ENCODE results near the gene TAS2R41. TPM values are rescaled to one million over a fixed set of nuclear protein-coding genes. Genes with fewer than 3 reads are reported as not detected.

TAS2R41 gene
- total RNA-seq, 1 donor from 2014 or later = not detected

DNA sequence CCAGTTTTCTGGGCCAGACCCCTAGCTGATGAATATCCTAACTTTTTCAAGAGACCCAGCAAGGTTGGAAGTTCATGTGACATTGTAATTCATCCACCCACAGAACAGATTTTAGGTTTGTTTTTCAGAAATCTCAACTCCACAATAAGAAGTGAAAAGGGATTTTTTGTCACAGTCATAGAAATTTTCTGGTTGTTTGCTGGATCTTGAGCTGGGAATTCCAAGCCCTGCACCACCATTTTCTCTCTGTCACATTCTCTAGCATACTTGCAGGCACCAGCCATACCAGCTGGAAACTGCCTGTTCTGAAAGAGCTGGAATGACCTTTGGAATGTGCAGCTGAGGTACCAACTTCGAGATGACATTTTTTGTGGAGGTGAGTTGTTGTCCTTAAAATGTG is 25.9 kb upstream of the TAS2R41 start:
- Histone ChIP-seq H3K4me3 (no peak overlapping the region), H3K27me3 (no peaks in the 10 kb centered on the region), H3K9me3 (no peaks in the 10 kb centered on the region), H3K27ac (no peak overlapping the region), H3K36me3 (no peaks in the 10 kb centered on the region), H3K4me1 (no peaks in the 10 kb centered on the region)
- TF ChIP-seq, protein P1, sequence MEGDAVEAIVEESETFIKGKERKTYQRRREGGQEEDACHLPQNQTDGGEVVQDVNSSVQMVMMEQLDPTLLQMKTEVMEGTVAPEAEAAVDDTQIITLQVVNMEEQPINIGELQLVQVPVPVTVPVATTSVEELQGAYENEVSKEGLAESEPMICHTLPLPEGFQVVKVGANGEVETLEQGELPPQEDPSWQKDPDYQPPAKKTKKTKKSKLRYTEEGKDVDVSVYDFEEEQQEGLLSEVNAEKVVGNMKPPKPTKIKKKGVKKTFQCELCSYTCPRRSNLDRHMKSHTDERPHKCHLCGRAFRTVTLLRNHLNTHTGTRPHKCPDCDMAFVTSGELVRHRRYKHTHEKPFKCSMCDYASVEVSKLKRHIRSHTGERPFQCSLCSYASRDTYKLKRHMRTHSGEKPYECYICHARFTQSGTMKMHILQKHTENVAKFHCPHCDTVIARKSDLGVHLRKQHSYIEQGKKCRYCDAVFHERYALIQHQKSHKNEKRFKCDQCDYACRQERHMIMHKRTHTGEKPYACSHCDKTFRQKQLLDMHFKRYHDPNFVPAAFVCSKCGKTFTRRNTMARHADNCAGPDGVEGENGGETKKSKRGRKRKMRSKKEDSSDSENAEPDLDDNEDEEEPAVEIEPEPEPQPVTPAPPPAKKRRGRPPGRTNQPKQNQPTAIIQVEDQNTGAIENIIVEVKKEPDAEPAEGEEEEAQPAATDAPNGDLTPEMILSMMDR (IDR thresholded peaks at IDR 0.05) = no peak
- DNase-seq (ENCODE audit: low spot score in 2 of 2) = no peak
- intact Hi-C loops (cut with DNase I) = no loop called here

DNA sequence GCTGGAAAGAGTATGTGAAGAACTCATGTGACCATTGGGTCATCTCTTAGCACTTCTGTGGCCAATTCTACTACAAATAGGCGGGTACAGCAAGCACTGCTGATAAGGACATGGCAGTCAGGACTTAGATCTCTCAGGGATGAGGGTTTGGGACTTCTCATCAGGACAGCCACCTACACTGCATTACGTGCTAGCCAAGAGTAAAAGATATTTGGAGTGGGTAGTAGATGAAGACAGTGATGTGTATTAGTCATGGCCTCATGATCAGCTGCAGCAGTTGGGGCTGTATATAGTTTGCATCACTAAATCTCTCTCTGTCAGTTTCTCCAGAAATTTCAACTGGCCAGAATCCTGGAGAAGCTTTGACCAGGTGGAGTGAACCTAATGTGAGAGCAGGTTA is 25.2 kb upstream of the TAS2R41 start:
- H3K27ac ChIP-seq = no peak overlapping the region
- H3K27me3 ChIP-seq = no peaks in the 10 kb centered on the region
- no peaks in the 10 kb centered on the region for H3K36me3 ChIP-seq
- no peak for DNase-seq (ENCODE audit: low spot score in 2 of 2)
- TF ChIP-seq, protein P1 (IDR thresholded peaks at IDR 0.05) = no peak
- H3K9me3 ChIP-seq = no peaks in the 10 kb centered on the region
- intact Hi-C loops (cut with DNase I) = no loop called here
- no peaks in the 10 kb centered on the region for H3K4me1 ChIP-seq
- no peak overlapping the region for H3K4me3 ChIP-seq

DNA sequence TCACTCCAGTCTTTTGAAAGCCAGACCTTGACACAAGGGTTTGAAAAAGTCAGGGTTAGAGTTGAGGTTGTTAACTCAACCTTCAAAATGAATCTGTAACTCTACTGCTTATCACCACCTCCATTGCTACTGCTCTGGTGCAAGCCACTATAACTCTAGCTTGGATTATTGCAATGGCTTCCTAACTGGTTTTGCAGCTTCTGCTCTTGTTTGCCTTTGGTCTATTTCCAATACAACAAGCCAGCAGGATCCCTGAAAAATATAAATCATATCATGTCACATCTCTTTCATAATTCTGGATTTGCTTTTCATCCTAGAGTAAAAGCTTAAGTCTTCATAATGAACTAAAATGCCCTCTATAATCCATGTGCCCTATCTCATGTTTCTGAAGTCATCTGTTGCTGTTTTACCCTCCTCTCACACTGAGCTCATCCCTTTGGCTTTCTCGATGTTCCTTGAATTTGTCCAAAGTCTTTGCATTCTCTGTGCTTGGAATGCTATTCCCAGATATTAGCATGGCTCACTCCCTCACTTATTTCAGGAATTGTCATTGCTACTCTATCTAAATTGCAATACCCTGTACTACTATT is 23.5 kb upstream of the TAS2R41 start:
- Histone ChIP-seq H3K36me3 (no peaks in the 10 kb centered on the region), H3K4me3 (no peak overlapping the region), H3K9me3 (no peaks in the 10 kb centered on the region), H3K4me1 (no peaks in the 10 kb centered on the region), H3K27me3 (no peaks in the 10 kb centered on the region), H3K27ac (no peak overlapping the region)
- intact Hi-C loops (cut with DNase I) = no loop called here
- no peak for DNase-seq (ENCODE audit: low spot score in 2 of 2)
- TF ChIP-seq, protein P1 (IDR thresholded peaks at IDR 0.05) = no peak

DNA sequence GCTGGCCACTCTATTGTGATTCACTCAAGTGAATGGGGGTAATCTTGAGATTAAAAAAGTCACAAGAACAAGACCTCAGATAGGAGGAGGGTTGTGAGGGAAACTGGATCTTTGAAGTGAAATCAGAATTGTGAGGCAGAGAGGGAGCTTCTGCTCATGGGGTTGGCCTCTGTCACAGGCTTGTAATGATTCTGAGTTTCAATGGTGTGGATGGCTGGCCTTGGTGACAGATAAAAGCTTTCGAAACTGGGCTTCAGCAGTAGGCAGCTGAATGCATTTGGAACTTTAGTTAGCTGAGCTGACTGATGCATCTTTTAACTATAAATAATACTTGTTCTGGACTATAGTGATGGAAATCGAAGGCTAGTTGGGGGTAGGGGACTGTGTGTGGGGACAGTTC is 22.2 kb upstream of the TAS2R41 start:
- TF ChIP-seq, protein P1 (IDR thresholded peaks at IDR 0.05) = no peak
- intact Hi-C loops (cut with DNase I) = no loop called here

DNA sequence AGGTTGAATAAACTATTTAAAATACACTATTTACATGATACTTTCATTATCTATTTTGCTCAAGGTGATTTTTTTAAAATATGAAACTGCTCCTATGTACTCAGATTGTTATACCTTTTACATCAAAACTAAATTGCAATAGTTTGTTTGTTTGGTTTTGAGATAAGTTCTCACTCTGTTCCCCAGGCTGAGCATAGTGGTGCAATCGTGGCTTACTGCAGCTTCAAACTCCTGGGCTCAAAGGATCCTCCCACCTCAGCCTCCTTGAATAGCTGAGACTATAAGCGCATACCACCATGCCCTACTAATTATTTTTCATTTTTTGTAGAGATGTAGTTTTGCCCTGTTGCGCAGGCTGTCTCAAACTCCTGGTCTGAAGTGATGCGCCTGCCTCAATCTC is 21.7 kb upstream of the TAS2R41 start:
- intact Hi-C loops (cut with DNase I) = no loop called here
- DNase-seq (ENCODE audit: low spot score in 2 of 2) = no peak
- H3K27me3 ChIP-seq = no peaks in the 10 kb centered on the region
- TF ChIP-seq, protein P1 (IDR thresholded peaks at IDR 0.05) = no peak
- no peaks in the 10 kb centered on the region for H3K4me1 ChIP-seq
- no peaks in the 10 kb centered on the region for H3K9me3 ChIP-seq
- no peak overlapping the region for H3K4me3 ChIP-seq
- no peak overlapping the region for H3K27ac ChIP-seq
- no peaks in the 10 kb centered on the region for H3K36me3 ChIP-seq

More for the DNA sequence above, 22.2 kb upstream of the TAS2R41 start:
- no peaks in the 10 kb centered on the region for H3K36me3 ChIP-seq
- H3K9me3 ChIP-seq = no peaks in the 10 kb centered on the region
- DNase-seq (ENCODE audit: low spot score in 2 of 2) = no peak
- no peak overlapping the region for H3K27ac ChIP-seq
- H3K4me1 ChIP-seq = no peaks in the 10 kb centered on the region
- no peaks in the 10 kb centered on the region for H3K27me3 ChIP-seq
- no peak overlapping the region for H3K4me3 ChIP-seq
